Measurements from ENCODE around the gene CBFA2T3.

DNA sequence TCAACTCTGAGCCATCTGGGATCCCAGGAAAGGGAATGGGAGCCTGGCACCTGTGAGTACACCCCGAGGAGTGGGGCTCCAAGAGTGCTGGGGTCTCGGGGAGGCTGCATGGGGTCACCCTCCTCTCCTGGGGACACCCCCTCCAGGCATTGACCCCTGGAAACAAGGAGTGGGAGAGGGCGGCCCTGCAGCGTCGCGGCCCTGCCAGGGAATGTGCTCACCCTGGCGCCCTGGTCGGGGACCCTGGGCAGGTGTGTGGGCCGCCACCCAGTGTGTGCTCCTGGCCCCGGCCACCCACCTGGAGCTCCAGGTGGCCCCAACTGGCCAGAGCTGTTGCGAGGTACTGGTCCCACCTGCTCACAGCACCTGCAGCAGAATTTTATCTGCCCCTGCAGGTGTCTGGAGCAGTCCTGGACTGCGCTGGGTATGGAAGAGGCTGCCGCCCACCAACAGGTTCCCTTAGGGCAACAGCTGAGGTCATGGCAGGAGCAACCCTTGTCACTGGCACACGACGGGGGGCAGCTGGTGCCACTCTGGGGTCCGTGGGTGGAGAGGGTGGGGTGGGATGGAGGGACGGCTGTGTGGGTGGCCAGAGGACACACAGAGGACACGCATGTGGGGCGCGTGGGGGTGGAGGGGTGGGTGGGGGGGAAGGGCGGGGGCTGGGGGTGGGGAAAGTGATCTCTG is 105.1 kb downstream of the CBFA2T3 start:
- TF ChIP-seq, protein P1, sequence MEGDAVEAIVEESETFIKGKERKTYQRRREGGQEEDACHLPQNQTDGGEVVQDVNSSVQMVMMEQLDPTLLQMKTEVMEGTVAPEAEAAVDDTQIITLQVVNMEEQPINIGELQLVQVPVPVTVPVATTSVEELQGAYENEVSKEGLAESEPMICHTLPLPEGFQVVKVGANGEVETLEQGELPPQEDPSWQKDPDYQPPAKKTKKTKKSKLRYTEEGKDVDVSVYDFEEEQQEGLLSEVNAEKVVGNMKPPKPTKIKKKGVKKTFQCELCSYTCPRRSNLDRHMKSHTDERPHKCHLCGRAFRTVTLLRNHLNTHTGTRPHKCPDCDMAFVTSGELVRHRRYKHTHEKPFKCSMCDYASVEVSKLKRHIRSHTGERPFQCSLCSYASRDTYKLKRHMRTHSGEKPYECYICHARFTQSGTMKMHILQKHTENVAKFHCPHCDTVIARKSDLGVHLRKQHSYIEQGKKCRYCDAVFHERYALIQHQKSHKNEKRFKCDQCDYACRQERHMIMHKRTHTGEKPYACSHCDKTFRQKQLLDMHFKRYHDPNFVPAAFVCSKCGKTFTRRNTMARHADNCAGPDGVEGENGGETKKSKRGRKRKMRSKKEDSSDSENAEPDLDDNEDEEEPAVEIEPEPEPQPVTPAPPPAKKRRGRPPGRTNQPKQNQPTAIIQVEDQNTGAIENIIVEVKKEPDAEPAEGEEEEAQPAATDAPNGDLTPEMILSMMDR (IDR thresholded peaks at IDR 0.05), result no peak
- TF ChIP-seq POLR2A (IDR thresholded peaks at IDR 0.05), result no peak
